Measurements from ENCODE around the gene PDE4D.
"Not testable (repeated sequence)": the region's sequence is repeated elsewhere in the genome, so short reads cannot be mapped to it uniquely, and the experiment has no call there.

The PDE4D gene

DNA sequence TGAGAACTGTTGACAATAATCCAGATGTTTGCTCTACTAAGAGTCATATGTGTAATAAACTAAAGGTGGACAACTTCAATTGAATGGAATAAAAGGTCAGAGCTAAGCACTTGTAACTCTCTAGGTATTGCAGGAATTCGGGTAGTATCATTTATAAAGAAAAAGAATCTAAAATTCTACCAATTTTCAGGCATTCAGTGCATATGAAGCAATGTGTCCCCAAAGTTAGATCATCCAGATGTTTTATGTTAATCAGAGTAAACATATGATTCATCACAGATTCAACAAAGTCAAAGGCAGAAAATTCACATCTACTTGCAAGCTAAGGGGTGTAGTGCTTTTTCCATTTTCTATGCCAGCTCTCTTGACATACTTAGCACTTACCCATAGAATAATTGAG lies 477.1 kb downstream of the PDE4D start:
- Histone ChIP-seq H3K9ac (ENCODE audit: low read depth, low read length, poor library complexity) (no peak overlapping the region), H2BK12ac (ENCODE audit: low read length) (no peak overlapping the region), H4K91ac (ENCODE audit: low read depth, low read length, poor library complexity) (no peak overlapping the region), H3K36me3 (replicated peaks in 1 of 2; ENCODE audit: control insufficient read depth in 2 of 2, insufficient read depth in 2 of 2, low read length in 2 of 2) (no peaks in the 10 kb centered on the region), H3K4ac (ENCODE audit: low read length) (no peak overlapping the region), H2BK15ac (ENCODE audit: low read length) (no peak overlapping the region), H3K27ac (replicated peaks; ENCODE audit: low read length) (no peak overlapping the region), H3K79me1 (ENCODE audit: low read depth, low read length) (no peaks in the 10 kb centered on the region), H3K4me3 (ENCODE audit: low read length in 2 of 2) (no peak overlapping the region), H3K27me3 (ENCODE audit: control insufficient read depth in 3 of 3, insufficient read depth in 3 of 3, low read depth in 1 of 3, low read length in 3 of 3) (no peaks in the 10 kb centered on the region), H2AK5ac (ENCODE audit: low read depth, low read length) (no peak overlapping the region), H3K4me2 (ENCODE audit: insufficient read depth, low read length, poor library complexity, severe bottlenecking) (no peak overlapping the region), H4K8ac (ENCODE audit: low read depth, low read length) (no peak overlapping the region), H3K14ac (ENCODE audit: low read length) (no peak overlapping the region), H2BK120ac (ENCODE audit: low read depth, low read length) (no peak overlapping the region), H3K18ac (ENCODE audit: low read length) (no peak overlapping the region), H3K4me1 (ENCODE audit: control insufficient read depth in 2 of 2, insufficient read depth in 1 of 2, low read depth in 1 of 2, low read length in 2 of 2) (no peaks in the 10 kb centered on the region), H2AFZ (ENCODE audit: low read length) (no peak overlapping the region), H3K23ac (ENCODE audit: low read depth, low read length, poor library complexity) (no peak overlapping the region), H2BK5ac (ENCODE audit: low read length) (no peak overlapping the region), H3K9me3 (replicated peaks in 1 of 2; ENCODE audit: control insufficient read depth in 2 of 2, insufficient read depth in 1 of 2, low read depth in 1 of 2, low read length in 2 of 2) (no peaks in the 10 kb centered on the region)
- DNase-seq (ENCODE audit: low spot score): no peak
- no CpG with 5 or more reads among the region's 1 CpG for WGBS, 2 donors (ENCODE audit: extremely low coverage in 2 of 2, insufficient read length in 2 of 2, insufficient replicate concordance in 1 of 2)

GRCh38 chr5:59416026-59416425 lies 477.5 kb downstream of the PDE4D start:
- Histone ChIP-seq H2AK5ac (ENCODE audit: low read depth, low read length) (no peak overlapping the region), H3K36me3 (replicated peaks in 1 of 2; ENCODE audit: control insufficient read depth in 2 of 2, insufficient read depth in 2 of 2, low read length in 2 of 2) (no peaks in the 10 kb centered on the region), H2BK5ac (ENCODE audit: low read length) (no peak overlapping the region), H3K4ac (ENCODE audit: low read length) (no peak overlapping the region), H2BK120ac (ENCODE audit: low read depth, low read length) (no peak overlapping the region), H3K18ac (ENCODE audit: low read length) (no peak overlapping the region), H3K23ac (ENCODE audit: low read depth, low read length, poor library complexity) (no peak overlapping the region), H2BK15ac (ENCODE audit: low read length) (no peak overlapping the region), H3K9ac (ENCODE audit: low read depth, low read length, poor library complexity) (no peak overlapping the region), H2AFZ (ENCODE audit: low read length) (no peak overlapping the region), H2BK12ac (ENCODE audit: low read length) (no peak overlapping the region), H3K9me3 (replicated peaks in 1 of 2; ENCODE audit: control insufficient read depth in 2 of 2, insufficient read depth in 1 of 2, low read depth in 1 of 2, low read length in 2 of 2) (no peaks in the 10 kb centered on the region), H3K4me1 (ENCODE audit: control insufficient read depth in 2 of 2, insufficient read depth in 1 of 2, low read depth in 1 of 2, low read length in 2 of 2) (no peaks in the 10 kb centered on the region), H3K4me2 (ENCODE audit: insufficient read depth, low read length, poor library complexity, severe bottlenecking) (no peak overlapping the region), H3K14ac (ENCODE audit: low read length) (no peak overlapping the region), H4K91ac (ENCODE audit: low read depth, low read length, poor library complexity) (no peak overlapping the region), H3K27me3 (ENCODE audit: control insufficient read depth in 3 of 3, insufficient read depth in 3 of 3, low read depth in 1 of 3, low read length in 3 of 3) (no peaks in the 10 kb centered on the region), H4K8ac (ENCODE audit: low read depth, low read length) (no peak overlapping the region), H3K4me3 (ENCODE audit: low read length in 2 of 2) (no peak overlapping the region), H3K79me1 (ENCODE audit: low read depth, low read length) (no peaks in the 10 kb centered on the region), H3K27ac (replicated peaks; ENCODE audit: low read length) (no peak overlapping the region)
- DNase-seq (ENCODE audit: low spot score): no peak
- WGBS, 2 donors (ENCODE audit: extremely low coverage in 2 of 2, insufficient read length in 2 of 2, insufficient replicate concordance in 1 of 2): no CpG with 5 or more reads among the region's 4 CpGs

DNA sequence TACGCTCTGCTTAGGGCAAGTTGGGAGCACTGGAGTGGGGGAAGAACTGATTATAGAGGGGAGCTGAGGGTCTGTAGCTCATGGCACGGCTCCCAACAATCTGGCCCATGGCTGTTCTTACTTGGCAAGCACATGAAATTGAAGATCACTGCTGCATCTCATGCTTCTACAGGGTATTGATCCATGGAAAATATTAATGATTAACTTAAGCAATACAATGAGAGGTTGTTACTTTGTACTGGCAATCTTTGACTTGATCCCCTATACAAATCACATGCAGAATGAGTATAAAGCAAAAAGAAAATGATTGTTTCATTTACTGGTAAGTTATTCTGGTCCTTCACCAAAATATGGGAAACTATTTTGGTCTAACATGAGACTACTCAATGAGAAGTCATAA lies 481.1 kb downstream of the PDE4D start:
- no peaks in the 10 kb centered on the region for H3K79me1 ChIP-seq (ENCODE audit: low read depth, low read length)
- H3K27me3 ChIP-seq (ENCODE audit: control insufficient read depth in 3 of 3, insufficient read depth in 3 of 3, low read depth in 1 of 3, low read length in 3 of 3): no peaks in the 10 kb centered on the region
- H3K36me3 ChIP-seq (replicated peaks in 1 of 2; ENCODE audit: control insufficient read depth in 2 of 2, insufficient read depth in 2 of 2, low read length in 2 of 2): no peaks in the 10 kb centered on the region
- H3K4me3 ChIP-seq (ENCODE audit: low read length in 2 of 2): no peak overlapping the region
- no peak overlapping the region for H2BK120ac ChIP-seq (ENCODE audit: low read depth, low read length)
- H3K4me2 ChIP-seq (ENCODE audit: insufficient read depth, low read length, poor library complexity, severe bottlenecking): no peak overlapping the region
- H3K14ac ChIP-seq (ENCODE audit: low read length): no peak overlapping the region
- H3K27ac ChIP-seq (replicated peaks; ENCODE audit: low read length): no peak overlapping the region
- H4K91ac ChIP-seq (ENCODE audit: low read depth, low read length, poor library complexity): no peak overlapping the region
- no peak overlapping the region for H2BK5ac ChIP-seq (ENCODE audit: low read length)
- no peaks in the 10 kb centered on the region for H3K4me1 ChIP-seq (ENCODE audit: control insufficient read depth in 2 of 2, insufficient read depth in 1 of 2, low read depth in 1 of 2, low read length in 2 of 2)
- no peak for DNase-seq (ENCODE audit: low spot score)
- H3K9me3 ChIP-seq (replicated peaks in 1 of 2; ENCODE audit: control insufficient read depth in 2 of 2, insufficient read depth in 1 of 2, low read depth in 1 of 2, low read length in 2 of 2): peaks cover 2 to 11% of the 10 kb centered on the region in 2 donors
- WGBS, 2 donors (ENCODE audit: extremely low coverage in 2 of 2, insufficient read length in 2 of 2, insufficient replicate concordance in 1 of 2): no CpG with 5 or more reads among the region's 2 CpGs
- no peak overlapping the region for H2AK5ac ChIP-seq (ENCODE audit: low read depth, low read length)
- H2AFZ ChIP-seq (ENCODE audit: low read length): no peak overlapping the region
- no peak overlapping the region for H4K8ac ChIP-seq (ENCODE audit: low read depth, low read length)
- no peak overlapping the region for H2BK12ac ChIP-seq (ENCODE audit: low read length)
- H3K18ac ChIP-seq (ENCODE audit: low read length): no peak overlapping the region
- H3K23ac ChIP-seq (ENCODE audit: low read depth, low read length, poor library complexity): no peak overlapping the region
- no peak overlapping the region for H3K9ac ChIP-seq (ENCODE audit: low read depth, low read length, poor library complexity)
- no peak overlapping the region for H2BK15ac ChIP-seq (ENCODE audit: low read length)
- H3K4ac ChIP-seq (ENCODE audit: low read length): no peak overlapping the region

- H3K4ac ChIP-seq (ENCODE audit: low read length); H3K18ac ChIP-seq (ENCODE audit: low read length); H3K79me1 ChIP-seq (ENCODE audit: low read depth, low read length); H3K36me3 ChIP-seq (replicated peaks in 1 of 2; ENCODE audit: control insufficient read depth in 2 of 2, insufficient read depth in 2 of 2, low read length in 2 of 2); H4K91ac ChIP-seq (ENCODE audit: low read depth, low read length, poor library complexity); H2BK5ac ChIP-seq (ENCODE audit: low read length); H2AFZ ChIP-seq (ENCODE audit: low read length); H4K8ac ChIP-seq (ENCODE audit: low read depth, low read length); H3K4me3 ChIP-seq (ENCODE audit: low read length in 2 of 2); DNase-seq (ENCODE audit: low spot score); H3K4me1 ChIP-seq (ENCODE audit: control insufficient read depth in 2 of 2, insufficient read depth in 1 of 2, low read depth in 1 of 2, low read length in 2 of 2); H3K23ac ChIP-seq (ENCODE audit: low read depth, low read length, poor library complexity); H3K4me2 ChIP-seq (ENCODE audit: insufficient read depth, low read length, poor library complexity, severe bottlenecking); H3K27ac ChIP-seq (replicated peaks; ENCODE audit: low read length); H2AK5ac ChIP-seq (ENCODE audit: low read depth, low read length); H3K27me3 ChIP-seq (ENCODE audit: control insufficient read depth in 3 of 3, insufficient read depth in 3 of 3, low read depth in 1 of 3, low read length in 3 of 3); H2BK15ac ChIP-seq (ENCODE audit: low read length); H3K14ac ChIP-seq (ENCODE audit: low read length); H2BK12ac ChIP-seq (ENCODE audit: low read length); H2BK120ac ChIP-seq (ENCODE audit: low read depth, low read length); H3K9ac ChIP-seq (ENCODE audit: low read depth, low read length, poor library complexity): not testable (repeated sequence)
- WGBS, 2 donors (ENCODE audit: extremely low coverage in 2 of 2, insufficient read length in 2 of 2, insufficient replicate concordance in 1 of 2): no CpG with 5 or more reads among the region's 3 CpGs
- H3K9me3 ChIP-seq (replicated peaks in 1 of 2; ENCODE audit: control insufficient read depth in 2 of 2, insufficient read depth in 1 of 2, low read depth in 1 of 2, low read length in 2 of 2): peaks cover 4 to 17% of the 10 kb centered on the region in 2 donors
These were observed 484.5 kb downstream of the PDE4D start for GRCh38 chr5:59408997-59409396.
